ENCODE results near the gene HES7.

DNA sequence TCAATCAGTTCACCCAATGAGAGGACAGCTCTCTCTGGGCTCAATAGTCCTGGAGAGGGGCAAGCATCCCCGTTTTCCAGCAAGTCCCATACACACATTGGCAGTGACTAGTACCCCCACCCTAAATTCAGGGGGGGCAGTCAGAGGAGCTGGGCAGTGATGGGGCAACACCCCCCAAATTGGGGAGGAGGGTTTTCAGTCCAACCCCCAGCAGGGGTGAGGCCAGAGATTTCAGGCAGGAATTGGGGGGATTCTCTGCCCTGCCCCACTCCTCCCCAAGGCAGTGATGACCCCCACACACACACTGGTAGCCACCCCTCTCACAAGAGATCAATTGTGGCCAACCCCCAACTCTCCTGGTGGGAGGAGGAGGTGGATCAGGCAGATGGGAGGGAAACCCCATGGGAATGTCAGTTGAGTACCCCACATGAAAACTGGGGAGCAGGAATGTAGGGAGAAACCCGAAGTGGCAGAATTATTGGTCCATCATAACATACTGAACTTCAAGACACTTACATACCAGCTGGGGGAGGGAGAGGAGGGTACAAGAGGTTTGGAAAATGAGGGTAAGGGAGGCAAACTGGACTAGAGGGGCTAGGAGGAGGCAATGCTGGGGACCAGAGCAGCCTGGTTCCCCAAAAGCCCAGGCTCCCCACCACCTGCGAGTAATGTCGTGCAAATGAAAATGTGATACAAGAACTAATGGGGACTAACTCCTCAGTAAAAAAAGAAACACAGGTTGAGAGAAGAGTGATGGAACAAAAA, 35.7 kb upstream of the HES7 start:
- TF ChIP-seq, protein P1, sequence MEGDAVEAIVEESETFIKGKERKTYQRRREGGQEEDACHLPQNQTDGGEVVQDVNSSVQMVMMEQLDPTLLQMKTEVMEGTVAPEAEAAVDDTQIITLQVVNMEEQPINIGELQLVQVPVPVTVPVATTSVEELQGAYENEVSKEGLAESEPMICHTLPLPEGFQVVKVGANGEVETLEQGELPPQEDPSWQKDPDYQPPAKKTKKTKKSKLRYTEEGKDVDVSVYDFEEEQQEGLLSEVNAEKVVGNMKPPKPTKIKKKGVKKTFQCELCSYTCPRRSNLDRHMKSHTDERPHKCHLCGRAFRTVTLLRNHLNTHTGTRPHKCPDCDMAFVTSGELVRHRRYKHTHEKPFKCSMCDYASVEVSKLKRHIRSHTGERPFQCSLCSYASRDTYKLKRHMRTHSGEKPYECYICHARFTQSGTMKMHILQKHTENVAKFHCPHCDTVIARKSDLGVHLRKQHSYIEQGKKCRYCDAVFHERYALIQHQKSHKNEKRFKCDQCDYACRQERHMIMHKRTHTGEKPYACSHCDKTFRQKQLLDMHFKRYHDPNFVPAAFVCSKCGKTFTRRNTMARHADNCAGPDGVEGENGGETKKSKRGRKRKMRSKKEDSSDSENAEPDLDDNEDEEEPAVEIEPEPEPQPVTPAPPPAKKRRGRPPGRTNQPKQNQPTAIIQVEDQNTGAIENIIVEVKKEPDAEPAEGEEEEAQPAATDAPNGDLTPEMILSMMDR (IDR thresholded peaks at IDR 0.05): no peak
- TF ChIP-seq POLR2A (IDR thresholded peaks at IDR 0.05) (no peak), POLR2AphosphoS5 (IDR thresholded peaks at IDR 0.05) (no peak), EP300 (IDR thresholded peaks at IDR 0.05) (no peak)

All from stomach (tissue), 4 donors.